Sigmoid colon (tissue), 7 donors: Measurements from ENCODE around the gene PTPN14. TPM values are rescaled to one million over a fixed set of nuclear protein-coding genes. Genes with fewer than 3 reads are reported as not detected.
A peak's percentile ranks its signal among the peaks of the same experiment; 100 is the strongest.

Source experiments
- DNase-seq: peaks from one replicate; pipeline ENCODE4 v3.0.0-alpha.2; 2019
- H3K27ac ChIP-seq, 4 donors: fragments of 200-600 bp; sonication (generic); one replicate each; pipeline ENCODE4 v1.5.1; 2016 to 2019; ENCODE audit warnings: mild to moderate bottlenecking in 1 of 4
- H3K27me3 ChIP-seq, 3 donors: fragments of 200-600 bp; sonication (generic); one replicate each; pipeline ENCODE4 v1.5.1; 2019; ENCODE audit warnings: mild to moderate bottlenecking in 1 of 3
- H3K36me3 ChIP-seq, 4 donors: fragments of 200-600 bp; sonication (generic); one replicate each; pipeline ENCODE4 v1.5.1; 2016 to 2019
- H3K4me1 ChIP-seq, 4 donors: fragments of 200-600 bp; sonication (generic); one replicate each; pipeline ENCODE4 v1.5.1; 2017 to 2019
- H3K4me3 ChIP-seq, 4 donors: fragments of 200-600 bp; sonication (generic); one replicate each; pipeline ENCODE4 v1.5.1; 2017 to 2019; ENCODE audit warnings: mild to moderate bottlenecking in 2 of 4, moderate library complexity in 1 of 4
- H3K9me3 ChIP-seq, 4 donors: fragments of 200-600 bp in 3 of 4; sonication (generic) in 3 of 4; one replicate each; pipeline versions ENCODE4 v1.5.1 to v1.6.1; 2013 to 2019
- CTCF ChIP-seq, 4 experiments: fragments of 450-650 bp in 3 of 4; fragments of 200-600 bp in 1 of 4; IDR thresholded peaks; one replicate each; pipeline ENCODE4 v1.5.1; 2016 to 2019; ENCODE audit warnings: antibody characterized with exemption in 4 of 4, mild to moderate bottlenecking in 3 of 4, moderate library complexity in 2 of 4
- EP300 ChIP-seq, 4 donors: sonication (generic); formaldehyde crosslinking; IDR thresholded peaks; one replicate each; pipeline ENCODE4 v1.6.1; 2017; ENCODE audit warnings: antibody characterized with exemption in 4 of 4
- POLR2A ChIP-seq, 2 donors: fragments of 450-650 bp; IDR thresholded peaks; one replicate each; pipeline ENCODE4 v1.6.1; 2016; ENCODE audit warnings: antibody characterized with exemption in 2 of 2, mild to moderate bottlenecking in 2 of 2, moderate library complexity in 2 of 2
- POLR2AphosphoS5 ChIP-seq, 4 donors: sonication (generic); formaldehyde crosslinking; IDR thresholded peaks; one replicate each; pipeline ENCODE4 v1.6.1; 2017; ENCODE audit warnings: antibody characterized with exemption in 4 of 4
- WGBS, 2 donors: extraction: QIAGEN DNeasy Blood & Tissue Kit; methylation state at CpG; one replicate each; pipeline ENCODE4 v1.1.7; 2013; 5-methylcytosine and 5-hydroxymethylcytosine counted together
- intact Hi-C: fragments of 100-400 bp; cut with DNase I; formaldehyde crosslinking; loops from one replicate; pipeline ENCODE4 v1.15.1; 2023
- polyA plus RNA-seq, 3 donors: library from polyadenylated mRNA; stranded (reverse); fragments of 200-250 nt; gene quantifications; one replicate each; pipeline ENCODE4 v1.2.3, GENCODE V29; 2013
- total RNA-seq, 4 donors: library from RNA; depleted of rRNA; stranded (reverse); fragments of >200 nt; gene quantifications; one replicate each; pipeline ENCODE4 v1.1.0, GENCODE V29; 2016
- donor health status: healthy with polysubstance abuse.
- donor health status: Bipolar disorder and iron deficiency.
- donor health status: healthy.

The PTPN14 gene
- total and polyA plus RNA-seq, 7 donors: 0.46 to 35.5 (median 20.1) TPM

- H3K36me3 ChIP-seq: no peaks in the 10 kb centered on the region
- TF ChIP-seq POLR2AphosphoS5 (IDR thresholded peaks at IDR 0.05): no peak
- no peak for TF ChIP-seq EP300 (IDR thresholded peaks at IDR 0.05)
- TF ChIP-seq POLR2A (IDR thresholded peaks at IDR 0.05): no peak
- TF ChIP-seq CTCF (IDR thresholded peaks at IDR 0.05): no peak
- H3K9me3 ChIP-seq: no peaks in the 10 kb centered on the region
- no peaks in the 10 kb centered on the region for H3K27me3 ChIP-seq
- no peak overlapping the region for H3K4me3 ChIP-seq
- peaks cover 0 to 63% (median 51%) of the 10 kb centered on the region in 4 donors for H3K4me1 ChIP-seq
- intact Hi-C loops: no loop called here
- no peak for DNase-seq
- H3K27ac ChIP-seq: peak overlapping the region; percentile 57 to 74 (median 64)
- WGBS, 2 donors: 85 to 92% methylated on average over 9 of the region's 9 CpGs
Measured at GRCh38 chr1:214417545-214418210, 133.7 kb downstream of the PTPN14 start.

GRCh38 chr1:214416858-214417257 lies 134.5 kb downstream of the PTPN14 start:
- peaks cover 0 to 57% (median 51%) of the 10 kb centered on the region in 4 donors for H3K4me1 ChIP-seq
- peak overlapping the region; percentile 57 to 74 (median 64) for H3K27ac ChIP-seq
- H3K4me3 ChIP-seq: no peak overlapping the region
- TF ChIP-seq POLR2A (IDR thresholded peaks at IDR 0.05): no peak
- no peak for TF ChIP-seq EP300 (IDR thresholded peaks at IDR 0.05)
- TF ChIP-seq CTCF (IDR thresholded peaks at IDR 0.05): no peak
- TF ChIP-seq POLR2AphosphoS5 (IDR thresholded peaks at IDR 0.05): no peak
- DNase-seq: no peak
- H3K36me3 ChIP-seq: no peaks in the 10 kb centered on the region
- H3K9me3 ChIP-seq: no peaks in the 10 kb centered on the region
- intact Hi-C loops: no loop called here
- H3K27me3 ChIP-seq: no peaks in the 10 kb centered on the region
- 88 to 93% methylated on average over 2 of the region's 2 CpGs for WGBS, 2 donors

GRCh38 chr1:214416417-214416816 lies 135.0 kb downstream of the PTPN14 start:
- H3K36me3 ChIP-seq: no peaks in the 10 kb centered on the region
- H3K27ac ChIP-seq: peak overlapping the region in 3 of 4 donors; percentile 44 to 74 (median 71)
- TF ChIP-seq POLR2AphosphoS5 (IDR thresholded peaks at IDR 0.05) (peak in 1 of 4 donors; percentile 19), EP300 (IDR thresholded peaks at IDR 0.05) (no peak)
- 41 to 51% methylated on average over 2 of the region's 2 CpGs for WGBS, 2 donors
- H3K9me3 ChIP-seq: no peaks in the 10 kb centered on the region
- H3K4me3 ChIP-seq: no peak overlapping the region
- H3K4me1 ChIP-seq: peaks cover 0 to 57% (median 51%) of the 10 kb centered on the region in 4 donors
- H3K27me3 ChIP-seq: no peaks in the 10 kb centered on the region
- intact Hi-C loops: no loop called here
- no peak for DNase-seq

- no peak for DNase-seq
- H3K27ac ChIP-seq: peak overlapping the region in 1 of 4 donors; percentile 71
- no peak for TF ChIP-seq POLR2A (IDR thresholded peaks at IDR 0.05)
- no peak for TF ChIP-seq CTCF (IDR thresholded peaks at IDR 0.05)
- no peak for TF ChIP-seq POLR2AphosphoS5 (IDR thresholded peaks at IDR 0.05)
- TF ChIP-seq EP300 (IDR thresholded peaks at IDR 0.05): no peak
Measured at GRCh38 chr1:214415131-214415530, 136.3 kb downstream of the PTPN14 start.

GRCh38 chr1:214414691-214415090 lies 136.7 kb downstream of the PTPN14 start:
- no peaks in the 10 kb centered on the region for H3K9me3 ChIP-seq
- H3K27me3 ChIP-seq: no peaks in the 10 kb centered on the region
- H3K4me3 ChIP-seq: no peak overlapping the region
- intact Hi-C loops: no loop called here
- no peak for DNase-seq
- no peak overlapping the region for H3K27ac ChIP-seq
- 90 to 91% methylated on average over 4 of the region's 4 CpGs for WGBS, 2 donors
- peaks cover 0 to 8% (median 0%) of the 10 kb centered on the region in 4 donors for H3K36me3 ChIP-seq
- peaks cover 0 to 45% (median 42%) of the 10 kb centered on the region in 4 donors for H3K4me1 ChIP-seq
- TF ChIP-seq EP300 (IDR thresholded peaks at IDR 0.05) (no peak), POLR2AphosphoS5 (IDR thresholded peaks at IDR 0.05) (no peak), CTCF (IDR thresholded peaks at IDR 0.05) (no peak), POLR2A (IDR thresholded peaks at IDR 0.05) (no peak)

More at GRCh38 chr1:214415131-214415530, 136.3 kb downstream of the PTPN14 start:
- Histone ChIP-seq H3K36me3 (peaks cover 0 to 8% (median 0%) of the 10 kb centered on the region in 4 donors), H3K9me3 (no peaks in the 10 kb centered on the region), H3K4me3 (no peak overlapping the region), H3K27me3 (no peaks in the 10 kb centered on the region), H3K4me1 (peaks cover 0 to 50% (median 46%) of the 10 kb centered on the region in 4 donors)
- intact Hi-C loops: no loop called here
- 88 to 89% methylated on average over 5 of the region's 5 CpGs for WGBS, 2 donors
